Measurements from ENCODE around the gene C1QTNF8. TPM values are rescaled to one million over a fixed set of nuclear protein-coding genes. Genes with fewer than 3 reads are reported as not detected.

C1QTNF8 gene
- total RNA-seq, 4 donors from 2014 or later, result not detected

- Histone ChIP-seq H3K27ac (no peak overlapping the region), H3K9me3 (no peaks in the 10 kb centered on the region), H3K27me3 (peaks cover 0 to 9% of the 10 kb centered on the region in 2 donors), H3K36me3 (no peaks in the 10 kb centered on the region), H3K4me1 (no peaks in the 10 kb centered on the region), H3K4me3 (no peak overlapping the region)
- no peak for TF ChIP-seq POLR2A (IDR thresholded peaks at IDR 0.05)
- TF ChIP-seq CTCF (IDR thresholded peaks at IDR 0.05), result no peak
- DNase-seq, result no peak
Observed at GRCh38 chr16:1048442-1049112, 47.5 kb downstream of the C1QTNF8 start.

- Histone ChIP-seq H3K4me3 (no peak overlapping the region), H3K4me1 (no peaks in the 10 kb centered on the region), H3K36me3 (no peaks in the 10 kb centered on the region), H3K27me3 (peaks cover 0 to 9% of the 10 kb centered on the region in 2 donors), H3K27ac (no peak overlapping the region), H3K9me3 (no peaks in the 10 kb centered on the region)
- no peak for DNase-seq
- TF ChIP-seq POLR2A (IDR thresholded peaks at IDR 0.05) (no peak), CTCF (IDR thresholded peaks at IDR 0.05) (no peak)
Observed at GRCh38 chr16:1047801-1048200, 48.2 kb downstream of the C1QTNF8 start.

GRCh38 chr16:1047123-1047522 is 48.9 kb downstream of the C1QTNF8 start:
- Histone ChIP-seq H3K9me3 (no peaks in the 10 kb centered on the region), H3K36me3 (no peaks in the 10 kb centered on the region), H3K4me1 (no peaks in the 10 kb centered on the region), H3K27me3 (peaks cover 0 to 9% of the 10 kb centered on the region in 2 donors), H3K4me3 (no peak overlapping the region), H3K27ac (no peak overlapping the region)
- DNase-seq, result no peak
- no peak for TF ChIP-seq POLR2A (IDR thresholded peaks at IDR 0.05)
- no peak for TF ChIP-seq CTCF (IDR thresholded peaks at IDR 0.05)

GRCh38 chr16:1045993-1046911 is 49.8 kb downstream of the C1QTNF8 start:
- H3K36me3 ChIP-seq, result no peaks in the 10 kb centered on the region
- no peak overlapping the region for H3K4me3 ChIP-seq
- H3K27ac ChIP-seq, result no peak overlapping the region
- DNase-seq, result no peak
- no peak for TF ChIP-seq POLR2A (IDR thresholded peaks at IDR 0.05)
- no peak for TF ChIP-seq CTCF (IDR thresholded peaks at IDR 0.05)
- H3K9me3 ChIP-seq, result no peaks in the 10 kb centered on the region
- peaks cover 0 to 9% of the 10 kb centered on the region in 2 donors for H3K27me3 ChIP-seq
- H3K4me1 ChIP-seq, result no peaks in the 10 kb centered on the region

- Histone ChIP-seq H3K9me3 (no peaks in the 10 kb centered on the region), H3K27me3 (peaks cover 0 to 9% of the 10 kb centered on the region in 2 donors), H3K4me3 (no peak overlapping the region), H3K27ac (no peak overlapping the region), H3K4me1 (no peaks in the 10 kb centered on the region), H3K36me3 (no peaks in the 10 kb centered on the region)
- DNase-seq, result no peak
- TF ChIP-seq POLR2A (IDR thresholded peaks at IDR 0.05) (no peak), CTCF (IDR thresholded peaks at IDR 0.05) (no peak)
Observed at GRCh38 chr16:1045310-1045992, 50.6 kb downstream of the C1QTNF8 start.

All from Peyer's patch (tissue), 4 donors.